Activated naive CD4-positive, alpha-beta T cell (primary cell): ENCODE measurements around the gene SSBP3.

Experiments used
- DNase-seq, 4 experiments: peaks; one replicate each; lab custom pipeline; 2025; lab: John Stamatoyannopoulos, UW

Gene SSBP3

GRCh38 chr1:54409156-54410142 is 3.3 kb upstream of the SSBP3 start:
- no peak for DNase-seq

GRCh38 chr1:54408147-54409066 is 2.2 kb upstream of the SSBP3 start:
- DNase-seq: no peak

- DNase-seq: peak in 2 of 4 experiments; percentile 36
These were observed 1.4 kb upstream of the SSBP3 start for GRCh38 chr1:54407404-54408146.

- DNase-seq: no peak
These were observed 885 bp upstream of the SSBP3 start for GRCh38 chr1:54407154-54407403.

GRCh38 chr1:54405898-54406293 is 298 bp downstream of the SSBP3 start:
- no peak for DNase-seq

- DNase-seq: peak in 1 of 4 experiments; percentile 24
These were observed 976 bp downstream of the SSBP3 start for GRCh38 chr1:54404939-54405897.

- no peak for DNase-seq
These were observed 1.9 kb downstream of the SSBP3 start for GRCh38 chr1:54404263-54404662.

GRCh38 chr1:54403808-54404261 is 2.4 kb downstream of the SSBP3 start:
- no peak for DNase-seq

- DNase-seq: no peak
These were observed 2.8 kb downstream of the SSBP3 start for GRCh38 chr1:54403405-54403804.

GRCh38 chr1:54402896-54403295 is 3.3 kb downstream of the SSBP3 start:
- no peak for DNase-seq

- no peak for DNase-seq
These were observed 4.4 kb downstream of the SSBP3 start for GRCh38 chr1:54401799-54402198.

GRCh38 chr1:54400329-54400728 is 5.9 kb downstream of the SSBP3 start:
- no peak for DNase-seq

- no peak for DNase-seq
These were observed 6.4 kb downstream of the SSBP3 start for GRCh38 chr1:54399765-54400164.

GRCh38 chr1:54398963-54399528 is 7.1 kb downstream of the SSBP3 start:
- no peak for DNase-seq

- no peak for DNase-seq
These were observed 8.2 kb downstream of the SSBP3 start for GRCh38 chr1:54397980-54398379.

GRCh38 chr1:54397090-54397591 is 9.1 kb downstream of the SSBP3 start:
- no peak for DNase-seq

- DNase-seq: no peak
These were observed 9.8 kb downstream of the SSBP3 start for GRCh38 chr1:54396261-54396933.

- DNase-seq: no peak
These were observed 10.8 kb downstream of the SSBP3 start for GRCh38 chr1:54395281-54395934.

- no peak for DNase-seq
These were observed 12.1 kb downstream of the SSBP3 start for GRCh38 chr1:54394104-54394503.
